Measurements from ENCODE around the gene COMMD7.
A peak's percentile ranks its signal among the peaks of the same experiment; 100 is the strongest.
"Not testable (repeated sequence)": the region's sequence is repeated elsewhere in the genome, so short reads cannot be mapped to it uniquely, and the experiment has no call there.

COMMD7 gene

GRCh38 chr20:32709632-32710121, 33.6 kb downstream of the COMMD7 start:
- H3K36me3 Mint-ChIP-seq (ENCODE audit: low read depth): peaks cover 8% of the 10 kb centered on the region
- H3K27ac Mint-ChIP-seq: peak overlapping the region; percentile 47
- peaks cover 17% of the 10 kb centered on the region for H3K4me1 Mint-ChIP-seq (ENCODE audit: low read depth)
- H3K4me3 Mint-ChIP-seq: no peak overlapping the region
- no peaks in the 10 kb centered on the region for H3K27me3 Mint-ChIP-seq
- H3K9me3 Mint-ChIP-seq: no peaks in the 10 kb centered on the region

- H3K9me3 Mint-ChIP-seq: not testable (repeated sequence)
- peak overlapping the region; percentile 47 for H3K27ac Mint-ChIP-seq
Measured at GRCh38 chr20:32709029-32709631, 34.1 kb downstream of the COMMD7 start.

GRCh38 chr20:32707691-32708581, 35.3 kb downstream of the COMMD7 start:
- H3K27me3 Mint-ChIP-seq: no peaks in the 10 kb centered on the region
- H3K9me3 Mint-ChIP-seq: no peaks in the 10 kb centered on the region
- peak overlapping the region; percentile 58 for H3K27ac Mint-ChIP-seq
- H3K4me3 Mint-ChIP-seq: no peak overlapping the region
- H3K36me3 Mint-ChIP-seq (ENCODE audit: low read depth): peaks cover 23% of the 10 kb centered on the region
- peaks cover 17% of the 10 kb centered on the region for H3K4me1 Mint-ChIP-seq (ENCODE audit: low read depth)

More at GRCh38 chr20:32709029-32709631, 34.1 kb downstream of the COMMD7 start:
- Mint-ChIP-seq H3K36me3 (ENCODE audit: low read depth) (peaks cover 13% of the 10 kb centered on the region), H3K4me1 (ENCODE audit: low read depth) (peaks cover 17% of the 10 kb centered on the region)
- not testable (repeated sequence) for H3K27me3 Mint-ChIP-seq, H3K4me3 Mint-ChIP-seq

GRCh38 chr20:32706486-32706885, 36.8 kb downstream of the COMMD7 start:
- Mint-ChIP-seq H3K36me3 (ENCODE audit: low read depth) (peaks cover 34% of the 10 kb centered on the region), H3K4me1 (ENCODE audit: low read depth) (peaks cover 17% of the 10 kb centered on the region), H3K9me3 (no peaks in the 10 kb centered on the region), H3K27me3 (no peaks in the 10 kb centered on the region), H3K4me3 (no peak overlapping the region), H3K27ac (no peak overlapping the region)

GRCh38 chr20:32702706-32703425, 40.4 kb downstream of the COMMD7 start:
- no peaks in the 10 kb centered on the region for H3K9me3 Mint-ChIP-seq
- H3K27me3 Mint-ChIP-seq: no peaks in the 10 kb centered on the region
- H3K27ac Mint-ChIP-seq: no peak overlapping the region
- no peak overlapping the region for H3K4me3 Mint-ChIP-seq
- H3K4me1 Mint-ChIP-seq (ENCODE audit: low read depth): peaks cover 6% of the 10 kb centered on the region
- H3K36me3 Mint-ChIP-seq (ENCODE audit: low read depth): peaks cover 43% of the 10 kb centered on the region

- Mint-ChIP-seq H3K36me3 (ENCODE audit: low read depth) (peaks cover 18% of the 10 kb centered on the region), H3K9me3 (no peaks in the 10 kb centered on the region), H3K4me1 (ENCODE audit: low read depth) (no peaks in the 10 kb centered on the region), H3K4me3 (no peak overlapping the region), H3K27me3 (no peaks in the 10 kb centered on the region), H3K27ac (no peak overlapping the region)
Measured at GRCh38 chr20:32697608-32698007, 45.7 kb downstream of the COMMD7 start.

- Mint-ChIP-seq H3K36me3 (ENCODE audit: low read depth) (peaks cover 2% of the 10 kb centered on the region), H3K4me1 (ENCODE audit: low read depth) (no peaks in the 10 kb centered on the region), H3K27me3 (no peaks in the 10 kb centered on the region), H3K27ac (peak overlapping the region; percentile 13), H3K4me3 (no peak overlapping the region), H3K9me3 (no peaks in the 10 kb centered on the region)
Measured at GRCh38 chr20:32695089-32695488, 48.2 kb downstream of the COMMD7 start.

GRCh38 chr20:32688966-32689365, 54.3 kb downstream of the COMMD7 start:
- H3K27me3 Mint-ChIP-seq; H3K4me1 Mint-ChIP-seq (ENCODE audit: low read depth); H3K4me3 Mint-ChIP-seq; H3K9me3 Mint-ChIP-seq; H3K27ac Mint-ChIP-seq; H3K36me3 Mint-ChIP-seq (ENCODE audit: low read depth): not testable (repeated sequence)

- Mint-ChIP-seq H3K36me3 (ENCODE audit: low read depth) (no peaks in the 10 kb centered on the region), H3K4me3 (no peak overlapping the region), H3K27me3 (no peaks in the 10 kb centered on the region), H3K4me1 (ENCODE audit: low read depth) (no peaks in the 10 kb centered on the region), H3K27ac (no peak overlapping the region), H3K9me3 (no peaks in the 10 kb centered on the region)
Measured at GRCh38 chr20:32687180-32687532, 56.1 kb downstream of the COMMD7 start.

GRCh38 chr20:32686530-32687179, 56.6 kb downstream of the COMMD7 start:
- Mint-ChIP-seq H3K27ac (no peak overlapping the region), H3K4me3 (no peak overlapping the region), H3K36me3 (ENCODE audit: low read depth) (no peaks in the 10 kb centered on the region), H3K4me1 (ENCODE audit: low read depth) (peaks cover 2% of the 10 kb centered on the region), H3K9me3 (no peaks in the 10 kb centered on the region), H3K27me3 (no peaks in the 10 kb centered on the region)

- H3K9me3 Mint-ChIP-seq: no peaks in the 10 kb centered on the region
- peak overlapping the region; percentile 17 for H3K27ac Mint-ChIP-seq
- H3K4me1 Mint-ChIP-seq (ENCODE audit: low read depth): peaks cover 9% of the 10 kb centered on the region
- H3K36me3 Mint-ChIP-seq (ENCODE audit: low read depth): no peaks in the 10 kb centered on the region
- H3K4me3 Mint-ChIP-seq: no peak overlapping the region
- no peaks in the 10 kb centered on the region for H3K27me3 Mint-ChIP-seq
Measured at GRCh38 chr20:32685541-32686529, 57.4 kb downstream of the COMMD7 start.

GRCh38 chr20:32682508-32682987, 60.7 kb downstream of the COMMD7 start:
- no peak overlapping the region for H3K4me3 Mint-ChIP-seq

GRCh38 chr20:32681175-32682084, 61.8 kb downstream of the COMMD7 start:
- H3K4me3 Mint-ChIP-seq: no peak overlapping the region
- H3K9me3 Mint-ChIP-seq: no peaks in the 10 kb centered on the region
- H3K36me3 Mint-ChIP-seq (ENCODE audit: low read depth): no peaks in the 10 kb centered on the region
- no peaks in the 10 kb centered on the region for H3K27me3 Mint-ChIP-seq
- H3K27ac Mint-ChIP-seq: peak overlapping the region; percentile 26
- peaks cover 16% of the 10 kb centered on the region for H3K4me1 Mint-ChIP-seq (ENCODE audit: low read depth)

More at GRCh38 chr20:32682508-32682987, 60.7 kb downstream of the COMMD7 start:
- no peaks in the 10 kb centered on the region for H3K27me3 Mint-ChIP-seq
- peaks cover 14% of the 10 kb centered on the region for H3K4me1 Mint-ChIP-seq (ENCODE audit: low read depth)
- no peak overlapping the region for H3K27ac Mint-ChIP-seq
- H3K9me3 Mint-ChIP-seq: no peaks in the 10 kb centered on the region
- H3K36me3 Mint-ChIP-seq (ENCODE audit: low read depth): no peaks in the 10 kb centered on the region
